Measurements from ENCODE around the gene S1PR3. TPM values are rescaled to one million over a fixed set of nuclear protein-coding genes. Genes with fewer than 3 reads are reported as not detected.

S1PR3 gene
- total RNA-seq, 1 donor from 2014 or later: 7.9 TPM

DNA sequence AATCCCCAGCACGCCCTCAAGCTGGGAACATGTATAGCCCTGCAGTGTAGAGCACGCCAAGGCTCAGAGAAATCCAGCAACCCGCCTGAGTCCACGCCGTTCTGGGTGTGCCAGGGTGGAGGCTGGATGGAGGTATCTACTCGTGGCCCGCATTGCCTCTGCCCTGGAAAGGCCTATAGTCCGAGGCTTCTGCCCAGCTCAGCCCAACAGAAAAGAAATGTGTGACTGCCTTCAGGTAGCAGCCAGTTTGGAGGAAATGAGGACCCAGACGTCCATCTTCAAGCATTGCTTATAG lies 18.2 kb downstream of the S1PR3 start:
- DNase-seq: no peak

- DNase-seq: no peak
Measured at GRCh38 chr9:89010056-89010455, 18.8 kb downstream of the S1PR3 start.

DNA sequence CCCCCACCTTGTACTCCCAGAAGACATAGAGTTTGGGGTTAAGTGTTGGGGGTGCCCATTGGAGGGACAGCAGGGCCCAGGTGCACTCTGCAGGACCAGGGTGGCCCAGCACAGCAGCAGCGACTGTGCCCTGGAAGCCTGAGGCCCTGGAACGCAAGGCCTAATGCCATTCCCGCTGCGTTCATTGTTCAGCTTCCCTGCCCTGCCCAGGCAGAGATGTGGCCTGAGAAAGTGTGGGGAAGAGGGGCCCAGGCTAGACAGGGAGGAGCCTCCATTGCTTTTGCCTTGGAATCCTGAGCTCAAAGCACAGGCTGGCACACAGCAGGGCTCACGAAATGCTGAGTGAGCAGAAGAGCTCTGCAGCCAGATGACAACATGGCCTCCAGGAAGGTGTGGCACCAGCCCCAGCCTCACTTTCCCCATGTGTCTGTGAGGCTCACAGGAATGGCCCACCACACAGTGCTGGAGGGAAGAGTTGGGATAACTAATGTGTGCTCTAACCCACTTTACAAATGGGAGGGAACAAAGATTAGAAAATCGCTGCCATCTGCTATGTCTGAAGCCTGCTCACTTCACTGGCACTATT lies 19.4 kb downstream of the S1PR3 start:
- DNase-seq: no peak

GRCh38 chr9:89011683-89012082 lies 20.4 kb downstream of the S1PR3 start:
- no peak for DNase-seq

DNA sequence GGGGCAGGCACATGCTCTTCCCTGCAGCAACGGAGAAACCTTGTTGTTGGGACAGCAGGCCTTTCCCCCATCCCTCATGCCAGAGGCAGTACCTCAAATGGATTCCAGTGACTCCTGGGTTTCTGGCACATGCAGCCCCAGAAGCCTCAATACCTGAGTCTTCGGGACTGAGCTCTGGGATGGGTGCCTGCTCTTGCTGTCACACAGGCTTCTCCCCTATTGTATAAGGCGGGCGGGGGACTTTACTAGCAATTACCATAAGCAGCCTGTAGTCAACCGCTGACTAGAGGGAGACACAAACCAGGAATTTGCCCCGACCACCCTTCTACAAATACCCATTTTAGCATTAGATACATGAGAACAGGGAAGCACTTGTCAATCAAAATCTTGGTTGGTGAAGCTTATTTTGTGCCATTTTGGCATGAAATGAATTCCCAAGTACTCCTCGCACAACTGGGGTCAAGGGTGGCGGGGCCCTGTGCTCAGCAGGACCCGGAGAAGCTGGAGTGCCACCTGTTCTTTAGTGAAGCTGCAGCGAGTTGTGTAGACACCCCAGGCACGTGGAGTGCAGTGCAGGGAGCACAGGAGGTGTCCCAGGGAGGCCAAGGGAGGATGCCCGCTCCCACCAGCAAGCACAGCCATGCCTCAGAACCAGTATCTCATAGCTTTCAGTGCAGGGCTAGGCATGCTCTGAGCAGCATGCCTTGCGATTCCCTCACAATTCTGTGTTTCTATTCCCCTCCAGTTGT lies 21.2 kb downstream of the S1PR3 start:
- no peak for DNase-seq

- no peak for DNase-seq
Measured at GRCh38 chr9:89013660-89014059, 22.4 kb downstream of the S1PR3 start.

- DNase-seq: no peak
Measured at GRCh38 chr9:89014153-89014552, 22.9 kb downstream of the S1PR3 start.

DNA sequence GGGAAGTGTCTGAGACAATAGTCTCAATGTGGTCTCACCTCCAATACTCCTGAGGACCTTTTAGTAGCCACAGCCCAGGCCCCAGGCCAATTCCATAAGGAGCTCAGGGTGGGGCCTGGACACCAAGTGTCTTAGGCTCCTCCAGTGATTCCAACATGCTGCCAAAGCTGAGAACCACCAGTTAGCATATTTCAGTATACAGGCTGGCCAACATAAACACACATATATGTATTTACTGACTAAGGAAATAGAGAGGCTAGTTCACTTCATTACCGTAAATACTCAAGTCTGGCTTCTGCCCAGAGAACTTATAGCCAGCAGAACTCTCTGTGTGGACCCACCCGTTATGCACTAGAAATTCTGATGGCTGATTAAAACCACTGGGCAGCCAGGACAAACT lies 24.1 kb downstream of the S1PR3 start:
- no peak for DNase-seq

DNA sequence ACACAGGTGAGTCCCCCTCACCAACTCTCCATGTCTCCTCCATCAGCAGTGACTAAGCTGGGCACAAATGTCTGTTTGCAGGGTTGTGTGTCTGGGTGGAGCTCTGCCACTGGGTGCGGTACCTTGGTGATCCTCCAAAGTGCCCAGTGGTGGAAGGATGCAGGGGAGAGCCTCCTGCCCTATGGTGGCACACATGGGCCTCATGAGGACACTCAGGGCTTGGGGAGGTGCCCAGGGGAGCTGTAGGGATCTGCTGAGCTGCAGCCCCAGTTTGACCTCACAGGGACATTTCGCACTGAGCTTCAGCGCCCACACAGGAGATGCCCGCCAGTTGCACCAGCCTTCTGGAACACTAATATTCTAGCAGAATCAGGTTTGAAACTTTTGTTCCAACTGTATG lies 29.5 kb downstream of the S1PR3 start:
- DNase-seq: no peak

- DNase-seq: no peak
Measured at GRCh38 chr9:89021154-89021803, 30.0 kb downstream of the S1PR3 start.

- no peak for DNase-seq
Measured at GRCh38 chr9:89022001-89022759, 30.9 kb downstream of the S1PR3 start.

GRCh38 chr9:89022902-89023301 lies 31.6 kb downstream of the S1PR3 start:
- no peak for DNase-seq

DNA sequence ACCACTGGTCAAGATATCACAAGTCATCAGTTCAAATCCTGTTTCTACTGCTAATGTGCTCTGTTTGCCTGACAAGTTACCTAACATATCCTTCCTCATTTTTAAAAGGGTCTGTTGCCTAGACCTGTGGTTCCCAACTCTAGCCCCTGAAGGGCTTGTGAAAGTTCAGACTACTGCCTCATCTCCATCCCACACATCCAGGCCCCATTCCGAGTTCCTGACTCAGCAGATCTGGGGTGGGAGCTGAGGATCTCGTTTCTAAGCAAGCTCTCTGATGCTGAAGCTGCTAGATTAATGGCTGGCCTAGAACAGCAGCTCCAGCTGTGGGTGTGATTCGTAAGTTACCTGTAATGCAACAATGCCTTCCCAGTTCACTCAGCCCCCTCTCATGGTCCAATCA lies 32.5 kb downstream of the S1PR3 start:
- DNase-seq: no peak

DNA sequence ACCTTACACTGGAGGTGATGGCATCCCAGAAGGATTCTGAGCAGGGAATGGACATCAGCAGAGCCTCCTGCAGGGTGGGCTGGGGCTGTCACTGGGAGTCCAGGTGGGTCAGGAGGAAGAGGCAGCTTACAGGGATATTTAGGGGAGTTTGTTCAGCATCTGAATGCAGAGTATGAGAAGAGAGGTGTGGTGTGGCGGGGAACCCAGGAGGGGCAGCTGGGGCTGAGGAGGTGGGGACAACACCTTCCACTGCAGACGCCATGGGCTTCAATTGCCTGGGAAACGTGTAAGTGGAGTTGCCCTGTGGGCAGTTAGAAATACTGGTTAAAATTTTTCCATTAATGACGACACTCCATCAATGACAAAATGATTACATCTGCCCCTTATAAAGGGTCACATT lies 33.5 kb downstream of the S1PR3 start:
- no peak for DNase-seq

DNA sequence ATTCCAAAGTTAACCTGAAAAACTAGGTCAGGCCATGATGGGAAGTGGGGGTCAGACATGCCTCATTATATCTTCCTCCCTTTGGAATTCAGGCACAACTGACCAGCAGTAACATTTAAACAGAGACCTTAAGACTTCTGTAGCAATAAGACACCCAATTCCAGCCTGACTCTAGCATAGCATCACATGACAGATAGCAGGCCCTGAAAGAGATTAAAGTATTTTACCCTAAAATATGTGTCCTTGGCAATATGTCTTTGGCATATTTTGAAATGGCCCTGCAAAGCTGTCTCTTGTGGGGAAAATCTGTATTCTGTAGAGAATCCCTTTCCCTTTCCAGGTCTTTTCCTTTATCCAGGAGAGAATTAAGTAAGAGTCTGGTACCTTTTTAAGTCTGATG lies 34.3 kb downstream of the S1PR3 start:
- no peak for DNase-seq

GRCh38 chr9:89026876-89027275 lies 35.6 kb downstream of the S1PR3 start:
- DNase-seq: no peak

DNA sequence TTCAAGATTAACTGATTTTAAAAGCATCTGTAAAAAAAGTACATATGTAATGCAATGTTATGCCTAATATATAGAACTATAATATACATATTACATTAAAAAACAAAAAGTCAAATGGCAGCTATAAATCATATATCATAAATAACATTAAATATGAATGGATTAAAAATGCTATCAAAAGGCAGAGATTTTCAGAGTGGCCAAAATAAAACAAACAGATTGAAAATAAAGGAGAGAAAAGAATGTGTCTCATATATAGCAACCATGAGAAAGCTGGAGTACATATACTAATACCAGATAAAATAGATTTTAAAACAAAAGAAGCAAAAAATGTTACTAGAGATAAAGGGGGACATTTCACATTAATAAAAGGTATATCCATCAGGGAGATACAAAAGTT lies 38.5 kb downstream of the S1PR3 start:
- DNase-seq: no peak

GRCh38 chr9:89032173-89032572 lies 40.9 kb downstream of the S1PR3 start:
- DNase-seq: no peak

DNA sequence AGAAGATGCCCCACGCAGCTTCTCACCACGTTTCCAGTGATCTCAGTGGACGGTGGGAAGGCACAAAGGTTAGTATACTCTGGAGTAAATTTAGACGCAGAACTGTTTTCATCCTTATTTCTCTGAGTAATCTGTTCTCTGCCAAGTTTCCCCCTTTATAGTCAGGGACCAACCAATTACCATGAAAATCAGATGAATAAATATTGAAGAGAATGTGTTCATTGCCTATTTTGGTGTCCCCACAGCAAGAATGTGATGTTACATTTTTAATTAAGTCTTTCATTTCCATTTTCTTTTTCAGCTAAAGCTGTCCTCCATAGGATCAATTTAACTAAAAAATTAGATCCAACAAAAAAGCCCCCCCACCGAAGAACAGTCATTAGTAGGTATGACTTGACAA lies 41.4 kb downstream of the S1PR3 start:
- DNase-seq: no peak

DNA sequence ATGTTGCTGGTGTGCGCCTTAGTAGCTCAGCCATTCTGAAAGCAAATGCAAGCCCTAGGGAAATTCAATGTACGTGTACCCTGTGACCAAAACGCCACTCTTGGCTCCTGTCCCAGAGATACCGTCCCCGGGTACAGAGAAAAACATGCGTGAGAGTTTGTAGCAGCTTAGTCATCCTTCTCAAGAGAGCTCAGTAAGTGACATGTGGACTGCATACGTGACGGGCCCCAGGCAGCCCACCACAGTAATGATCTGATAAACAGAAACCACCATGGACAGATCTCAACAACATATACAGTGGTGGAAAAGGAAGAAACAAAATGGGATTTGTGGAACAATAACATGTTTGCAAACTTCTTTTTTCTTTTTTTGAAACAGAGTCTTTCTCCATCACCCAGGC lies 45.1 kb downstream of the S1PR3 start:
- DNase-seq: no peak

DNA sequence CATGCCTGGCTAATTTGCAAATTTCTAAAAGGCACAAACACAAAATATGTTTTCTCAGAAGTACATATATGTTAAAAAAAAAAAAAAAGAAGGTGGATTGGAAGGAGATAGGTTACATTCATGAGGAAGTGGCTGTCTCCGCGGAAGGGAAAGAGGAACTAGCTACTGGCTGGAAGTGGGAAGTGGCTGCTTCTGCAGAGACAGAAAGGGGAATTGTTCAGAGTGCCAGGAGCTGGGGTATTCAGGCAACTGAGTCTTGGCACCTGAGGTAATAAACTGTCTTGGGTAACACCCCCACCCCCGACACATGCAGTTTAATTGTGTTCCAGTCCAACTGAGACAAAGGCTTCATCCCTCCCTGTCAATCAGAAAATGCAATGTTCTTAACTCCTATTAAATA lies 45.6 kb downstream of the S1PR3 start:
- DNase-seq: no peak

DNA sequence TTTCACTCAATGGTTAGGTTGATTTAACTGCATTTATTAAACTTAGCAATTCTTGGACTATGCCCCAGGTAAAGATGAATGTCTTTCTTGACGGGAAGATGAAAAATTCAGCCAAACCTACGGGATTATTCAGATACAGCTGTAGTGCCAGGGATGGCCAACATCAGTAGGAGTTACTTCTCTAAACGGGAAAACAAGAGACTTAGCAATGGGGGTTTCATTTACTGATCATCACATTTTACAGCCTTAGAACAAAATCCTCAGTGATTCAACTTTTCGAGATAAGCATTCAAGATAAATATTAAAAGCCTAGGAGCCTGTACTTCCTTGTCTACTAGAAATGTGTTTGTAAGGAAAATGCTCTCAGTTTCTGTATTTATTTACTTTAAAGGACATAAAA lies 46.1 kb downstream of the S1PR3 start:
- DNase-seq: no peak

GRCh38 chr9:89037891-89038290 lies 46.6 kb downstream of the S1PR3 start:
- no peak for DNase-seq
